ENCODE measurements around the gene RPP25L.

DNA sequence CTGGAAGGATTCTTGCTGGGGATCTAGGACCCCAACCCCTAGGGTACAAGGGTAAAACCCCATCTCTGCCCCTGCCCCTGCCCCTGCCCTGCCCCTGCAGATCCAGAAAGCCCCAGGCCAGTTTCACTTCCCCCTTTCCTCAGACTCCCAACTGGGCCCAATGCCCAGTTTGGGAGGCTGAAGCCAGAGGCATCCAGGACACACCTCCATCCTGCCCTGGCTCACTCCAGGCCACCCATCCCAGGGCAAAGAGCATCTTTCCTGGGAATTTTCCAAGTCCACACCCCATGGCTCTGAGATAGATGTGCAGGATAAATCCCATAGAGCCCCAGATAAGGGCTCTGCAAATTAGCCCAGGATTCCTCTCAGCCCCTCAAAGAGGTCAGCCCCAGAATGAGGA lies 39.8 kb downstream of the RPP25L start:
- TF ChIP-seq, protein P1, sequence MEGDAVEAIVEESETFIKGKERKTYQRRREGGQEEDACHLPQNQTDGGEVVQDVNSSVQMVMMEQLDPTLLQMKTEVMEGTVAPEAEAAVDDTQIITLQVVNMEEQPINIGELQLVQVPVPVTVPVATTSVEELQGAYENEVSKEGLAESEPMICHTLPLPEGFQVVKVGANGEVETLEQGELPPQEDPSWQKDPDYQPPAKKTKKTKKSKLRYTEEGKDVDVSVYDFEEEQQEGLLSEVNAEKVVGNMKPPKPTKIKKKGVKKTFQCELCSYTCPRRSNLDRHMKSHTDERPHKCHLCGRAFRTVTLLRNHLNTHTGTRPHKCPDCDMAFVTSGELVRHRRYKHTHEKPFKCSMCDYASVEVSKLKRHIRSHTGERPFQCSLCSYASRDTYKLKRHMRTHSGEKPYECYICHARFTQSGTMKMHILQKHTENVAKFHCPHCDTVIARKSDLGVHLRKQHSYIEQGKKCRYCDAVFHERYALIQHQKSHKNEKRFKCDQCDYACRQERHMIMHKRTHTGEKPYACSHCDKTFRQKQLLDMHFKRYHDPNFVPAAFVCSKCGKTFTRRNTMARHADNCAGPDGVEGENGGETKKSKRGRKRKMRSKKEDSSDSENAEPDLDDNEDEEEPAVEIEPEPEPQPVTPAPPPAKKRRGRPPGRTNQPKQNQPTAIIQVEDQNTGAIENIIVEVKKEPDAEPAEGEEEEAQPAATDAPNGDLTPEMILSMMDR (IDR thresholded peaks at IDR 0.05), result no peak
- TF ChIP-seq POLR2A (IDR thresholded peaks at IDR 0.05), result no peak

All from esophagus squamous epithelium (tissue), 4 donors.